ENCODE measurements around the gene SCAPER. TPM values are rescaled to one million over a fixed set of nuclear protein-coding genes. Genes with fewer than 3 reads are reported as not detected.

The SCAPER gene
- total RNA-seq, 2 experiments from 2014 or later: 10.4 to 22.3 TPM

DNA sequence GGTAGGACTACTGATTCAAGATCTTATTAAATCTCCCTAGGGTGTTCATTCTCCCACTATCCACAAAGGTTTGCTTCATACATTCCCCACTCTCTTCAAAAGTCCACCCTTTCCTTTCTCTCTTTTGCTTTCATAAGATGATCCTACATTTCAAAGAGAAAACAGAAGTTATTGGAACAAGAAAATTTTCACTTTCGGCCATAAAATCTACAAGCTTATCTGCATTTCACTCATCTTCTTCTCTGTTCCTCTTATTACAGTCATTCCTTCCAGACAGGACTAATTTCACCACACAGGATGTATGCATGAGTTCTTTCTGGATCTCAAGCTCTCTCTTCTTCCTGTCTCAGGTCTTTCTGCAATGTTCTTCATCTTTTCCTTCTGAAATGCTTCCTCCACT, 329.9 kb downstream of the SCAPER start:
- no peaks in the 10 kb centered on the region for H3K36me3 ChIP-seq (ENCODE audit: insufficient read depth, low read length)
- H3K79me2 ChIP-seq (ENCODE audit: insufficient read depth, low read depth, low read length): no peaks in the 10 kb centered on the region
- no peaks in the 10 kb centered on the region for H3K9me3 ChIP-seq (ENCODE audit: low read length)
- DNase-seq (ENCODE audit: low spot score): peak; percentile 28
- TF ChIP-seq, protein P1, sequence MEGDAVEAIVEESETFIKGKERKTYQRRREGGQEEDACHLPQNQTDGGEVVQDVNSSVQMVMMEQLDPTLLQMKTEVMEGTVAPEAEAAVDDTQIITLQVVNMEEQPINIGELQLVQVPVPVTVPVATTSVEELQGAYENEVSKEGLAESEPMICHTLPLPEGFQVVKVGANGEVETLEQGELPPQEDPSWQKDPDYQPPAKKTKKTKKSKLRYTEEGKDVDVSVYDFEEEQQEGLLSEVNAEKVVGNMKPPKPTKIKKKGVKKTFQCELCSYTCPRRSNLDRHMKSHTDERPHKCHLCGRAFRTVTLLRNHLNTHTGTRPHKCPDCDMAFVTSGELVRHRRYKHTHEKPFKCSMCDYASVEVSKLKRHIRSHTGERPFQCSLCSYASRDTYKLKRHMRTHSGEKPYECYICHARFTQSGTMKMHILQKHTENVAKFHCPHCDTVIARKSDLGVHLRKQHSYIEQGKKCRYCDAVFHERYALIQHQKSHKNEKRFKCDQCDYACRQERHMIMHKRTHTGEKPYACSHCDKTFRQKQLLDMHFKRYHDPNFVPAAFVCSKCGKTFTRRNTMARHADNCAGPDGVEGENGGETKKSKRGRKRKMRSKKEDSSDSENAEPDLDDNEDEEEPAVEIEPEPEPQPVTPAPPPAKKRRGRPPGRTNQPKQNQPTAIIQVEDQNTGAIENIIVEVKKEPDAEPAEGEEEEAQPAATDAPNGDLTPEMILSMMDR (conservative IDR thresholded peaks at IDR 0.05; ENCODE audit: low read length): no peak
- TF ChIP-seq EZH2phosphoT487 (IDR thresholded peaks at IDR 0.05; ENCODE audit: borderline replicate concordance, low read depth, low read length): no peak
- no peak overlapping the region for H3K4me3 ChIP-seq (ENCODE audit: low read depth, low read length, poor library complexity, severe bottlenecking)
- peak overlapping the region; percentile 28 for H3K4me2 ChIP-seq (ENCODE audit: low read length)
- H3K4me1 ChIP-seq (ENCODE audit: insufficient read depth, low read length, poor library complexity, severe bottlenecking): peaks cover 12% of the 10 kb centered on the region
- CTCF ChIA-PET (ENCODE audit: unreplicated experiment): interaction anchor here (0.6 kb wide), 1 partner anchor 99 kb away, joined by 3 read pairs; no protein-coding TSS in a partner anchor
- no peaks in the 10 kb centered on the region for H4K20me1 ChIP-seq (ENCODE audit: insufficient read depth, low read length)
- H2AFZ ChIP-seq (ENCODE audit: low read length): no peak overlapping the region
- intact Hi-C loops (cut with micrococcal nuclease; ENCODE audit: unreplicated experiment): no loop called here
- H3K9me2 ChIP-seq (ENCODE audit: insufficient read depth, low read length): no peaks in the 10 kb centered on the region
- no TSS peak for BruUV-seq (replicated peaks)
- POLR2A ChIA-PET: interaction anchor here (0.7 to 1.1 kb wide), 2 partner anchors 42 to 420 kb away, joined by 3 read pairs; no protein-coding TSS in a partner anchor
- no peak overlapping the region for H3K27ac ChIP-seq (ENCODE audit: low read depth, low read length, poor library complexity, severe bottlenecking)

DNA sequence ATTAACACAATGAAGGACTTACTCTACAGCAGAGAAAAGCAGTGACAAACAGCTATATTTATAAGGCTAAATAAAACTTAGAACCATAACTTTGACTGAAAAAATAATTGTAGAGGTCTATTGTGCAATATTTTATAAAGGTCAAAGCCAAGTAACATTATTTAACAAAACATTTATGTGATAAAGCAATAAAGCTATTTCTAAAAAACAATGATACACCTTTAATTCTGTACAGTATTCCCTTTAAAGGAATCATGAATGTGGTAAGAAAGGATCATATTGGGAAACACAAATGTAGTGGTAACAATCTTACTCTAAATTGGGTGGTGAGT, 332.2 kb downstream of the SCAPER start:
- intact Hi-C loops (cut with micrococcal nuclease; ENCODE audit: unreplicated experiment): no loop called here
- Histone ChIP-seq H3K36me3 (ENCODE audit: insufficient read depth, low read length) (no peaks in the 10 kb centered on the region), H4K20me1 (ENCODE audit: insufficient read depth, low read length) (no peaks in the 10 kb centered on the region), H3K79me2 (ENCODE audit: insufficient read depth, low read depth, low read length) (no peaks in the 10 kb centered on the region), H3K9me3 (ENCODE audit: low read length) (no peaks in the 10 kb centered on the region), H2AFZ (ENCODE audit: low read length) (no peak overlapping the region), H3K4me2 (ENCODE audit: low read length) (no peak overlapping the region), H3K27ac (ENCODE audit: low read depth, low read length, poor library complexity, severe bottlenecking) (no peak overlapping the region), H3K9me2 (ENCODE audit: insufficient read depth, low read length) (no peaks in the 10 kb centered on the region), H3K4me3 (ENCODE audit: low read depth, low read length, poor library complexity, severe bottlenecking) (no peak overlapping the region), H3K4me1 (ENCODE audit: insufficient read depth, low read length, poor library complexity, severe bottlenecking) (peaks cover 12% of the 10 kb centered on the region)
- no peak for DNase-seq (ENCODE audit: low spot score)
- POLR2A ChIA-PET: interaction anchor here (0.6 to 1.5 kb wide), 3 partner anchors 12 to 326 kb away, joined by 3 to 5 read pairs (median 3); no protein-coding TSS in a partner anchor
- no TSS peak for BruUV-seq (replicated peaks)
- CTCF ChIA-PET (ENCODE audit: unreplicated experiment): no interaction called here
- TF ChIP-seq, protein P1 (conservative IDR thresholded peaks at IDR 0.05; ENCODE audit: low read length): no peak
- TF ChIP-seq EZH2phosphoT487 (IDR thresholded peaks at IDR 0.05; ENCODE audit: borderline replicate concordance, low read depth, low read length): no peak

GRCh38 chr15:76566276-76566675, 338.9 kb downstream of the SCAPER start:
- H3K9me3 ChIP-seq (ENCODE audit: low read length): no peaks in the 10 kb centered on the region
- no peaks in the 10 kb centered on the region for H4K20me1 ChIP-seq (ENCODE audit: insufficient read depth, low read length)
- no peaks in the 10 kb centered on the region for H3K79me2 ChIP-seq (ENCODE audit: insufficient read depth, low read depth, low read length)
- no peaks in the 10 kb centered on the region for H3K9me2 ChIP-seq (ENCODE audit: insufficient read depth, low read length)
- ChIA-PET CTCF (ENCODE audit: unreplicated experiment) (no interaction called here), POLR2A (interaction anchor here (0.7 kb wide), 1 partner anchor 140 kb away, joined by 3 read pairs; no protein-coding TSS in a partner anchor)
- H3K27ac ChIP-seq (ENCODE audit: low read depth, low read length, poor library complexity, severe bottlenecking): no peak overlapping the region
- no peaks in the 10 kb centered on the region for H3K36me3 ChIP-seq (ENCODE audit: insufficient read depth, low read length)
- BruUV-seq (replicated peaks): no TSS peak
- no peak overlapping the region for H2AFZ ChIP-seq (ENCODE audit: low read length)
- no peak for DNase-seq (ENCODE audit: low spot score)
- intact Hi-C loops (cut with micrococcal nuclease; ENCODE audit: unreplicated experiment): no loop called here
- H3K4me3 ChIP-seq (ENCODE audit: low read depth, low read length, poor library complexity, severe bottlenecking): no peak overlapping the region
- no peak overlapping the region for H3K4me2 ChIP-seq (ENCODE audit: low read length)
- TF ChIP-seq, protein P1 (conservative IDR thresholded peaks at IDR 0.05; ENCODE audit: low read length): no peak
- no peak for TF ChIP-seq EZH2phosphoT487 (IDR thresholded peaks at IDR 0.05; ENCODE audit: borderline replicate concordance, low read depth, low read length)
- peaks cover 4% of the 10 kb centered on the region for H3K4me1 ChIP-seq (ENCODE audit: insufficient read depth, low read length, poor library complexity, severe bottlenecking)

All from OCI-LY7 (cell line).